NOMO-1 (cell line): Measurements from ENCODE around the gene PACS2.

ENCODE experiments used
- DNase-seq, 2 experiments: peaks; one replicate each; lab custom pipeline; 2025; ENCODE audit not compliant: unreplicated experiment in 2 of 2; lab: John Stamatoyannopoulos, UW

The PACS2 gene

DNA sequence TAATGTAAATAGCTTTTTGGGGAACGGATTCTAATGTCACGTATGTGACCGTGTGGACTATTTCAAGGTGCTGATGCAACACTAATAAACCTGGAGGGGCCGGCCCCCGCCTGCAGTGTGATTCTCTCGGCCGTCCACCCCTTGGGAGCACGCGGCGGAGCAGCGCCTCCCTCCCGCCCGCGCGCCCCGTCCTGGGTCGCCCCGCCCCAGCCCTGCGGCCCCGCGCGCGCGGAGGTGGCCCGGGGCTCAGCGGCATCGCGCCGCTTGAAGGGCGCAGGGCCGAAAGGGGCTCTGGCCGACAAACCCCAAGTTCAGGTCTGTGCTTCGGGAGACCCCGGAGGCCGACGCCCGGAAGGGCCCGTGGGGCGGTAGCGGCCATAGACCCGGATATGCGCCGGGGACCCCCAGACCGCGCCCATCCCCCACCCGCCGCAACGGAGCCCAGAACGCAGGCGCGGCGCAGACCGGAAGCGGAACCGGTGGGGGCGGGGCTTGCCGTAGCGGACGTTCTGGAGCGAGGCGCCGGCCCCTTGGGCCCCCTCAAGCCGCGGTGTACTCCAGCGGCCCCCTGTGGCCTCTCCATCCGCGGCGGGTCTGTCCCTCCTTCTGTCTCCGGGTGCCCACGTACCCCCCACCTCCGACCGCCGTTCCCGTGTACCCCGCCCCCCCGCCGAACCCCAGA, 83.6 kb downstream of the PACS2 start, which contains the start of gene TEX22:
TEX22 (plus strand) TSS at position 495 of the 682 bp plus-strand sequence. CDS start 803 bp downstream, outside the sequence.
- peak; percentile 76 to 92 for DNase-seq

DNA sequence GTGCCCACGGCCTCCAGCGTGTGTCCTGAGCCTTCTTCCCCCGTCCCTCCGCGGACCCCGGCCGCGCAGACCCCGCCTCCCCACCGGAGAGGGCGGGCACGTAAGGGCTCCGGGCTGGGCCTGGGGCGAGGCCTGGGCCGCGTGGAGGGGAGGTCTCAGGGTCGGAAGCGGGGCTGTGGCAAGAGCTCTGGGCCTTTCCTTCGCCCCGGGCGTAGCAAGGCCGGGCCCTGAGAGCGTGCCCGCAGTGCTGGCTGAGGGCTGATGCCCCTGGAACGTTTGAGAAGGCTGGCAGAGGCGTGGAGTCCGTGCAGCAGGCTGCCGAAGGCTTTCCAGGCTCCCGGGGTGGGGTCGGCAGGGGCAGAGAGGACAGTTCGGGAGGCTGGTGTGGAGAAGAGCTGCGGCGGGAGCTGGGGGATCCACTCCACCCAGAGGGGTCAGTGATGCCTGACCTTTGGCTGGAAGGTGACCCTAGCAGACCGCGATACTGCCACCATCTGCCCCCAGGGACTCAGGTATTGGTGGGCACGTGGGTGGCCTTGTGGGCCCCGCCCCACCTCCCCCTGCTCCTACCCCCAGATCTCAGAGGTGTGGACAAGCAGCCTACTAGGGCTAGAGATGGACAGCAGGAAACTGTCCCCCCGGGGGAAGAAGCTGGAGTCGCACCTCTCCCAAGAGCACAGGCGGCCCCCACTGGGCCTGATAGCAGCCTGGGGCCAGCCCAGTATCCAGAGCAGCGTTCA, 84.3 kb downstream of the PACS2 start:
- peak; percentile 57 to 69 for DNase-seq

DNA sequence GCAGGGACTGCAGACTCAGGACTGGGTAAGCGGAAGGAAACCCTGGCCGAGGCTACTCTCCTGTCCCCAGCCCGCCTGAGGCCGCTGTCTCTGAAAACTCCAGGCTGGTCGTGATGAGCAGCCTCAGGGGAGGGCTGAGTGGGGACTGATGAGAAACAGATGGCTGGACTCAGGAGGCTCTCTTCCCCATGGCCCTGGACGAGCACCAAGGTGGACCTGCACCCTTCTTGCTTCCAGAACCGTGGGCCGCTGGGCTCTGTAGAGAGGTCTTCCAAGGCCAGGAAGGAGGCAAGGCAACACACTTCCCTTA, 84.9 kb downstream of the PACS2 start:
- DNase-seq: no peak

DNA sequence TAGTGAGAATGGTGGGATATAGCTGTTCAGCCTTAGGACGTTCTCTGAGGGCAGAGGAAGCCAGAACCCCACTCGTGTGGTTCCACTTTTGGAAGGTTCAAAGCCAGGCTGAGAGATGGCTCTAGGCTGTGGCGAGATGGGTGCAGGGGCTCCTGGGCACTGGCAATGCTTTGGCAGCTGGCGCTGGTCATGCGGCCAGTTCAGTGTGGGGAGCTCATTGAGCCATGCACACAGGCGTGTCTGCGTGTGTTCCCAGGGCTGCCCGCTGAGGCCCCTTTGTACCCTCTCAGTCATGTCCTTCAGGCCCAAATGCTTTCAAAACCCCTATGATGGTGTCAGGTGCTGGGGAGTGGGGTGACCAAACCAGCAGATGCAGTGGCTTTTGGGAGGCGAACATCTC, 85.5 kb downstream of the PACS2 start:
- no peak for DNase-seq

GRCh38 chr14:105401699-105402098, 87.2 kb downstream of the PACS2 start:
- DNase-seq: no peak

GRCh38 chr14:105408592-105408991, 94.0 kb downstream of the PACS2 start:
- DNase-seq: no peak

GRCh38 chr14:105409364-105409763, 94.8 kb downstream of the PACS2 start:
- DNase-seq: peak in 1 of 2 experiments; percentile 13

DNA sequence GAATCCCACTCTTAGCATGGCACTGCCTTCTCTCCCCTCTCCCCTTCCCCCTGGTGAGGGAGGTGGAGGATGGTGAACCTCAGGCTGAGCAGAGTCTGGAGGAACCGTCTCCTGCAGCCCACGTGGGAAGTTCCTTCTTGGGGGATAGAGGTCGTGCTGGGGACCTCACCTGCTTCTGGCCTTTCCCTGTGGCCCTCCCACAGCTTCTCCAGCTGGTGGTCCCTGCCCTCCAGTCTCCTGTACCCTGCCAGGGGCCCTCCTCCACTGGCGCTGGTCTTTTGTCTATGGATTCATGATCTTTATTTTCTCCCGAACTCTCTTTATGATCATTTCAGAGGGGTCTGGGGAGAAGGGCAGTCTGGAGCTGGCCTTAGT, 96.1 kb downstream of the PACS2 start:
- DNase-seq: no peak

DNA sequence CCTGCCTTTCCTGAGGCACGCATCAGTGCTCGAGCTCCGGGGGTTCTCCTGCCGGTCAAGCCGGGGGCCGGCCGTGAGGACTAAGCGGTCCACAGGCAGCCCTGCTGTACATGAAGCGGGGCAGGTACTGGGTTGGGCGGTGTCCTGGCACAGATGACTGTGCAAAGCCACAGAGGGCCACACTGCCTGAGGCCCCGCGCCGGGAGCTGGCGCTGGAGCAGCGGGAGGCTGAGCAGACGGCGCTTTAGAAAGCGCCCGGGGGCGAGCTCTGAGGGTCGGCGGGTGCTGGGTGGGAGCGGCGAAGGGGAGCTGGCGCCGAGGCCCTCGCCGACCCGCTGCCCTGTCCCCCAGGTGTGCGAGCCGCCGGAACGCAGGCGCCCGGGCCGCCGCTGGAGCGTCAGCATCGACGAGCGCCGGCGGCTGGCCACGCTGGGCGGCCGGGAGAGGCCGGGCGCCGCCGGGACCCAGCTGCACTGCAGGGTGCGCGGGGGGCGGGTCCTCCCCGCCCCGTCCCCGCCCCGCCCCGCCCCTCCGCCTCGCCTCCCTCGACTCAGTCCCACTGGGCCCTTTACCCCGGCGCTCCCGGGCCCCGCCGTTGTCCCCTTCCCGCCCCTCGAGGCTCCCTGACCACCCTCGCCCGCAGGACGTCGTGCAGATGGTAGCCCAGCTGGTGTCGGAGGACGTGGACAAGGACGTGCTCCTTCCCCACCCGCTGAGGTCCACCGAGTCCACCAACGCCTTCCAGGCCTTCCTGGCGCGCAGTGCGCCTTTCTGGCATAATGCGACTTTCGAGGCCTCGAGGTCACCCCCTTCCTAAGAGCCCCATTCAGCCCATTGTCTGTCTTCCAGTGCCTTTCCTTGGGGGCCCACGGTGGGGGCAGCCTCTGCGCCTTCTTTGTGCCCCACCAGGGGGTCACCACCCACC, 96.7 kb downstream of the PACS2 start:
- peak in 1 of 2 experiments; percentile 4 for DNase-seq

DNA sequence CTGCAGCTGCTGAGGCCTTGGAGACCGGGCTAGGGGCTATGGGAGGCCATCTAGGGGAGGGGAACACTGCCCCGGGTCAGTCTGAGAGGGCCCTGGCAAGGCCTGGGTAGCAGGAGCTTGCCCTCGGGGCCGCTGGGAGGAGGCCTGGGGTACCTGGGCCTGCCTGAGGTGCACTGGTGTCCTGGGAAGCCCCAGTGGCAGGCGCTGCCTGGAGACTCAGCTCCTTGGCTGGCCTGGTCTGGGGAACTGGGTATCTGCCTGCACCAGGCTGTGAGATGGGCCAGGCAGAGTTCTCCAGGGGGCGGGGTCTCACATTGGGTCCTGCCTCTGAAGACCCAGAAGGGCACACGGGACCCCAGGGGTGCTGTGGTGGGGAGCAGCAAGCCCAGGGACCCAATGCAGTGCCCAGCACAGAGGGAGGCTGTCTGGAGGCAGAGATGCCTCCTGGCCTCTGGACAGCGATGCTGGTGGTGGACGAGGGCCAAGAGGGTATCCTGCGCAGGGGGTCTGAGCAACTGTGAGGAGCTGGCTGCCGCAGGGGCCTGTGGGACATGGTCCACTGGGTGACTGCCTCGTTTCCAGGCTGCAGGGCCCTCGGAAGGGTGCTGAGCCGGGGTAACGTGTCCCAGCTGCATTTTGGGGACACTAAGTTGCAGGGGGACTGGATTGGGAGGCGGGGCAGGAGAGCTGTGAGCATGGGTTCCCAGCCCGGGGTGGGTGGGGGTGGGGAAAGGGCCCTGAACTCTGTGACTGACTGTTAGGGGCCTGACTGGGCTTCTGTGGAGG, 97.6 kb downstream of the PACS2 start:
- DNase-seq: no peak

- DNase-seq: no peak
Observed at GRCh38 chr14:105412771-105413543, 98.4 kb downstream of the PACS2 start.

- DNase-seq: no peak
Observed at GRCh38 chr14:105413544-105413886, 99.0 kb downstream of the PACS2 start.

- peak; percentile 69 to 79 for DNase-seq
Observed at GRCh38 chr14:105414456-105415371, 100.2 kb downstream of the PACS2 start.

GRCh38 chr14:105415481-105416428, 101.2 kb downstream of the PACS2 start:
- DNase-seq: no peak

- DNase-seq: no peak
Observed at GRCh38 chr14:105416671-105417070, 102.1 kb downstream of the PACS2 start.

DNA sequence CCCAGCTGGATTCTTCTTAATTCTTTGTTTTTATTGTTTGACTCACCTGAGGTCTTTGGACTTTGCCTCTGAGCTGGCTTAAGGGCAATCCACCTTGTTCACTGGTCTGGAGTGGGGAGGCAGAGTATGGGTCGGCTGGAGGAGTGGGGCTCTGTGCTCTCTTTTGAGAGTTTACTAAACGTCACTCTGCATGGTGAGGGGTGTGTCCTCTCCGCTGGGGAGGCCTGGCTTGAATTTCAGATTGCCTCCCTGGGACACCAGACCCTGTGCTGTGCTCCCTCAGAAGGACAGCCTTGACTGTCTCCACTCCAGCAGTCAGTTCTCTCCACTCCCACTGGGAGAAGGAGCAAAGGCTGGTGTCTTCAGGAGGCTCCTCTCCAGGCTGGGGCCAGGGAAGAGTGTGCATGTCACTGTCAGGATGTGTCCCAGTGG, 103.2 kb downstream of the PACS2 start:
- no peak for DNase-seq

GRCh38 chr14:105418269-105419194, 104.0 kb downstream of the PACS2 start:
- no peak for DNase-seq
